AG10803 (cell line): ENCODE results near the gene FOXJ2.
"Not testable (repeated sequence)": the region's sequence is repeated elsewhere in the genome, so short reads cannot be mapped to it uniquely, and the experiment has no call there.

Source experiments
- DNase-seq: peaks from one replicate; pipeline ENCODE4 v3.0.0; 2010; ENCODE audit warnings: low read depth
- H3K4me3 ChIP-seq: 2 replicates; pipeline ENCODE4 v1.5.1; 2011; ENCODE audit warnings: mild to moderate bottlenecking, low read length, control low read depth
- CTCF ChIP-seq: conservative IDR thresholded peaks from 2 replicates; pipeline ENCODE4 v1.5.1; 2011; ENCODE audit warnings: mild to moderate bottlenecking, low read length, control low read depth, inconsistent platforms

Gene FOXJ2

DNA sequence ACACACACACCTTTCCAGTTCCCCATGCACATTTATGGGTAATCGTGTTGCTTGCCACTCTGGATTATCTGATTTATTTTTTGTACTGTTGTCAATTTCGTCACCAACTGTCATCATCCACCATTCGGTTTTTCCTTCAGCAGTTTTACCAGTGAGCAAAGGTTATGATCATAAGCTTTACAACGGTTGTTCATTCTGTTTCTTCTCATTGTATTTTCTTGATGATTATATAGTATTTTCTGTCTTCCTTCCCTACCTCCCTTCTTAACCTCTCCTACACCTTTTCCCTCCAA lies 50.2 kb downstream of the FOXJ2 start:
- TF ChIP-seq CTCF, result no peak
- DNase-seq, result no peak
- peak overlapping the region; percentile 100 for H3K4me3 ChIP-seq

DNA sequence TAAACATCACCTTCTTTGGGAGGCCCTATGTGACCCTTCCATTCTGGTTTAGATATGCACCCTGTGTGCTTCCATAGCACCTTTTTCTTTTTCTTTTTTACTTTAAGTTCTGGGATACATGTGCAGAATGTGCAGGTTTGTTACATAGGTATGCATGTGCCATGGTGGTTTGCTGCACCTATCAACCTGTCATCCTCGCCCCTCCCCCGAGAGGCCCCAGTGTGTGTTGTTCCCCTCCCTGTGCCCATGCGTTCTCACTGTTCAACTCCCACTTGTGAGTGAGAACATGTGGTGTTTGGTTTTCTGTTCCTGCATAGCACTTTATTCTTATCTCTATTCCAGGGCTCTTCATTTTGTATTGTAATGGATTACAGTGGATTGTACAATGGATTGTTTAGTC lies 51.8 kb downstream of the FOXJ2 start:
- not testable (repeated sequence) for H3K4me3 ChIP-seq, DNase-seq

DNA sequence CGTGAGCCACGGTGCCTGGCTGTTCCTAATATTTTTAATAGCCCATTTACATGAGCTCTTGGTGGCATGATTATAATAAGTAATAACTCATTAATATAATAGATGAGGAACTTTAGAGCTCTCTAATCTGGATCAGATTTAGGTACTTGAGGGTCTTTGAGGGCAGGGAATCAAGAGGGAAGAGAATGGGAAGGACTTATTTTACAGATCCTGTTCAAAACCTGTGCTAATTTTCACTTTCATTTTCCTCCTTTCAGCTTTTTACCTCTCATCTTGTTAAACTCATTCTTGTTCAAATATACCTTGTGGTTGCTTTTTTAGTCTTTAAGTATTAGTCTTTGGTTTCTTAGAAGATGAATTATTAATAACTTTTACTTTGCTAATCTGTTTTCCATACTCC lies 55.1 kb downstream of the FOXJ2 start:
- no peak for TF ChIP-seq CTCF
- DNase-seq, result no peak
- H3K4me3 ChIP-seq, result no peak overlapping the region

- TF ChIP-seq CTCF, result no peak
- H3K4me3 ChIP-seq, result no peak overlapping the region
- no peak for DNase-seq
These were observed 56.1 kb downstream of the FOXJ2 start for GRCh38 chr12:8088574-8088973.

DNA sequence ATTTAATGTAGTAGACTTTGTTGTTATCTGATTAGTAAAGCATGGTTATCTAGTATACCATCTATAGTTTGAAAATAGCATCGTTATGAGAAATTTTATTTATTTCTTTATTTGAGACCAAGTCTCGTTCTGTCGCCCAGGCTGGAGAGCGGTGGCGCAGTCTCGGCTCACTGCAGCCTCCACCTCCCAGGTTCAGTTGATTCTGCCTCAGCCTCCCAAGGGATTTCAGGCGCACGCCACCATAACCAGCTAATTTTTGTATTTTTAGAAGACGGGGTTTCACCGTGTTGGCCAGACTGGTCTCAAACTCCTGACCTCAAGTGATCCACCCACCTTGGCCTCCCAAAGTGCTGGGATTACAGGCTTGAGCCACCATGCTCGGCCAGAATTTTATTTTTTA lies 56.8 kb downstream of the FOXJ2 start:
- not testable (repeated sequence) for H3K4me3 ChIP-seq, DNase-seq

DNA sequence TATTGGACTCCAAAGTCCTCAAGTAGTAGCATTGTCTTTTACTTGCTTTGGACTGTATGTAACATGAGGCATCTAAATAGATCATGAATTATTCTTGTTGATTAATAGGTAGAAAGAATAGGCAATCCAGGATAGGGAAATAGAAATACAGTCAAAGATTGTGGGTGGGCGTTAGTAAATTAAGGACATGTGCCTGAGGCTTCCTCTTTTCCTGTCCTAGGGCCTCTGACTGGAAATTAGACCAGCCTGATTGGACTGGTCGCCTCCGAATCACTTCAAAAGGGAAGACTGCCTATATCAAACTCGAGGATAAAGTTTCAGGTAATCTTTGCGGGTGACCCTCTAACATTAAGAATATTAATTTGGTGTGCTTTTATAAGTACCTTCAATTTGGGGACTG lies 57.2 kb downstream of the FOXJ2 start:
- no peak overlapping the region for H3K4me3 ChIP-seq
- DNase-seq, result no peak
- no peak for TF ChIP-seq CTCF

DNA sequence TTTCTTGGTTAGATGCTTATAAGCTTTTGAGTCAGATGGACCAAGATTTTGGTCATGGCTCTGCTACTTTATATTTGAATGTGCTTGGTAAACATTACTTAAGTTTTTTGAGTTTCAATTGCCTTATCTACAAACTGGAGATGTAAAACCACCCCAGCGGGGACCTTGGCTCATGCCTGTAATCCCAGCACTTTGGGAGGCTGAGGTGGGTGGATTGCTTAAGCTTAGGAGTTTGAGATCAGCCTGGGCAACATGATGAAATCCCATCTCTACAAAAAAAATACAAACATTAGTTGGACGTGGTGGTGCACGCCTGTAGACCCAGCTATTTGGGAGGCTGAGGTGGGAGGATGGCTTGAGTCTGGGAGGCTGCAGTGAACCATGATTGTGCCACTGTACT lies 60.8 kb downstream of the FOXJ2 start:
- TF ChIP-seq CTCF, result no peak
- no peak overlapping the region for H3K4me3 ChIP-seq
- no peak for DNase-seq

- no peak for TF ChIP-seq CTCF
- no peak overlapping the region for H3K4me3 ChIP-seq
- DNase-seq, result no peak
These were observed 63.9 kb downstream of the FOXJ2 start for GRCh38 chr12:8096281-8096915.
